HUES64 (cell line): ENCODE results near the gene BZW2.

Experiments
- H3K27ac ChIP-seq: 2 replicates; pipeline ENCODE4 v1.7.0; 2013; ENCODE audit warnings: low read depth, low read length, inconsistent platforms
- H3K27me3 ChIP-seq: 2 replicates; pipeline ENCODE4 v1.6.1; 2013; ENCODE audit warnings: mild to moderate bottlenecking, low read length; ENCODE audit not compliant: insufficient read depth
- H3K36me3 ChIP-seq: 2 replicates; pipeline ENCODE4 v1.6.1; 2013; ENCODE audit warnings: mild to moderate bottlenecking, low read length; ENCODE audit not compliant: insufficient read depth
- H3K4me1 ChIP-seq: 2 replicates; pipeline ENCODE4 v1.6.1; 2013; ENCODE audit warnings: mild to moderate bottlenecking, low read length, moderate library complexity; ENCODE audit not compliant: insufficient read depth
- H3K4me3 ChIP-seq: 2 replicates; pipeline ENCODE4 v1.5.1; 2013; ENCODE audit warnings: mild to moderate bottlenecking, low read length, moderate library complexity
- H3K9ac ChIP-seq: 2 replicates; pipeline ENCODE4 v1.6.1; 2013; ENCODE audit warnings: mild to moderate bottlenecking, low read depth, low read length
- H3K9me3 ChIP-seq: 2 replicates; pipeline ENCODE4 v1.6.1; 2013; ENCODE audit warnings: low read depth, low read length; ENCODE audit not compliant: insufficient read depth
- WGBS: fragments of 150-250, 120-280 bp; methylation state at CpG from one replicate; pipeline ENCODE4 v1.1.7; 2013; ENCODE audit warnings: missing lambda C conversion rate; 5-methylcytosine and 5-hydroxymethylcytosine counted together

BZW2 gene

DNA sequence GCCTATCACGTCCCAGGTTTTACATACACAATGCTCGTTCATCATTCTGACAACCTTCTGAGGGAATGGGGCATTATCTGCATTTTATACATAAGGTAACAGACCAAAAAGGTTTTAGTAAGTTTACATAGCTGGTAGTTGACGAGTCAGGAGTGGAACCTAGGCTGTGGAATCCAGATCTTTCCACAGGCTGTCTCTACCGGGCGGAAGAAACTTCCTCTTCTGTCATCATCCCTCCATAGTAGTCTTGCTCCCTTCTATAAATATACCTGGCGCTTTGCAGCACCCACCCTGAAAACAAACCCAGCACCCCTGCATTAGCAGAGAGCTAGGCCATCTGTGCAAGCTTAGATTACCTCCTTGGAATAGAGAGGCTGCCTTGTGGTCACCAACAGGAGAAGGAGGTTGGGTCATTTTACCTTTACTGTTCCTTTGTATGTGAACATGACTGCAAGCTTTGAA lies 108.9 kb downstream of the BZW2 start:
- Histone ChIP-seq H3K9ac (peak overlapping the region; percentile 79), H3K4me3 (peak overlapping the region; percentile 97), H3K36me3 (no peaks in the 10 kb centered on the region), H3K27ac (no peak overlapping the region), H3K9me3 (no peaks in the 10 kb centered on the region), H3K27me3 (peaks cover 18% of the 10 kb centered on the region), H3K4me1 (peaks cover 13% of the 10 kb centered on the region; the same call in 1 of the 2 replicates)
- WGBS = 51% methylated on average over 6 of the region's 6 CpGs

DNA sequence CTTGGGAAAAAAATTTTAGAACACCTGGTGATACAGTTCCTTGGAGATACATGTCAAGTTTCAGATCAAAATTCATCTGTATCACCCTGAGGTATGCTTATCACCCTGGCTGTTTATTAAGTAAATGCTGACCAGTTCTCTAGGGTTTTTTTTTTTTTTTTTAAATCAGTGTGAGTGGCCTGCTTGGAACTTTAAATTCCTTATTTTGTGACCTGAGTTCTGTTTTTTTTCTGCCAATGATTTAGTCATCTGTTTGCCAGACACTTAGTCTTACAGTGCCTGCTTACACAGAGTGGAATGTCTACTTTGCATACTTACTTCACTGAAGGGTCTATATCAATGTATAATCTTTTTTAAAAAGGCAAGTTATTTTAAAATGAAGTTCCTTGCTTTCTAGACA lies 109.4 kb downstream of the BZW2 start:
- Histone ChIP-seq H3K9ac (no peak overlapping the region), H3K4me1 (peaks cover 13% of the 10 kb centered on the region; the same call in 1 of the 2 replicates), H3K36me3 (no peaks in the 10 kb centered on the region), H3K4me3 (peak overlapping the region; percentile 97), H3K27ac (no peak overlapping the region), H3K9me3 (no peaks in the 10 kb centered on the region), H3K27me3 (peaks cover 18% of the 10 kb centered on the region)
